Spleen (tissue), 11 donors: ENCODE results near the gene GOSR1. TPM values are rescaled to one million over a fixed set of nuclear protein-coding genes. Genes with fewer than 3 reads are reported as not detected.
"Not testable (repeated sequence)": the region's sequence is repeated elsewhere in the genome, so short reads cannot be mapped to it uniquely, and the experiment has no call there.

Experiments
- DNase-seq: peaks from one replicate; pipeline ENCODE4 v3.0.0-alpha.2; 2020
- H3K27ac ChIP-seq, 8 donors: fragments of 200-600 bp; sonication (generic) in 7 of 8; 1 replicate in 4 of 8; 2 replicates in 4 of 8; pipeline versions ENCODE4 v1.5.0 to v1.8.0; 2016 to 2021; ENCODE audit warnings: inconsistent platforms in 4 of 8, mild to moderate bottlenecking in 4 of 8, moderate library complexity in 1 of 8
- H3K27me3 ChIP-seq, 7 donors: fragments of 200-600 bp; sonication (generic) in 6 of 7; replicated peaks in 1 of 7; 1 replicate in 4 of 7; 2 replicates in 3 of 7; pipeline versions ENCODE4 v1.5.0 to v1.8.0; 2016 to 2021; ENCODE audit warnings: inconsistent platforms in 3 of 7, mild to moderate bottlenecking in 1 of 7
- H3K36me3 ChIP-seq, 6 donors: fragments of 200-600 bp; sonication (generic) in 5 of 6; 1 replicate in 4 of 6; 2 replicates in 2 of 6; pipeline versions ENCODE4 v1.5.0 to v1.8.0; 2016 to 2021; ENCODE audit warnings: inconsistent platforms in 2 of 6
- H3K4me1 ChIP-seq, 6 donors: fragments of 200-600 bp; sonication (generic) in 5 of 6; 1 replicate in 3 of 6; 2 replicates in 3 of 6; pipeline versions ENCODE4 v1.5.0 to v1.8.0; 2016 to 2021; ENCODE audit warnings: inconsistent platforms in 3 of 6
- H3K4me3 ChIP-seq, 8 donors: fragments of 200-600 bp; sonication (generic) in 7 of 8; 1 replicate in 4 of 8; 2 replicates in 4 of 8; pipeline versions ENCODE4 v1.5.0 to v1.8.0; 2016 to 2021; ENCODE audit warnings: inconsistent platforms in 4 of 8, mild to moderate bottlenecking in 4 of 8, moderate library complexity in 2 of 8
- H3K9me3 ChIP-seq, 8 donors: fragments of 200-600 bp; sonication (generic) in 7 of 8; 1 replicate in 4 of 8; 2 replicates in 4 of 8; pipeline versions ENCODE4 v1.5.0 to v1.8.0; 2016 to 2021; ENCODE audit warnings: inconsistent platforms in 4 of 8
- POLR2A ChIP-seq, 3 donors: fragments of 450-650 bp; IDR thresholded peaks; one replicate each; pipeline ENCODE4 v1.5.1; 2017; ENCODE audit warnings: antibody characterized with exemption in 3 of 3, mild to moderate bottlenecking in 1 of 3
- POLR2AphosphoS5 ChIP-seq, 3 donors: sonication (generic); formaldehyde crosslinking; IDR thresholded peaks; one replicate each; pipeline ENCODE4 v1.5.1; 2017; ENCODE audit warnings: antibody characterized with exemption in 3 of 3
- WGBS, 5 donors: extraction: QIAGEN DNeasy Blood & Tissue Kit in 3 of 5; methylation state at CpG; one replicate each; pipeline versions ENCODE4 v1.1.5 to v1.1.7; 2013 to 2018; 5-methylcytosine and 5-hydroxymethylcytosine counted together
- intact Hi-C: fragments of 100-400 bp; cut with DNase I; formaldehyde crosslinking; loops from one replicate; pipeline ENCODE4 v1.15.0; 2023; ENCODE audit warnings: low total_unique reads
- polyA plus RNA-seq, 3 donors: library from polyadenylated mRNA; stranded (reverse); fragments of 200-250 nt; gene quantifications; one replicate each; pipeline ENCODE4 v1.2.1, GENCODE V29; 2013
- total RNA-seq, 7 donors: library from RNA; depleted of rRNA in 3 of 7; stranded (reverse); fragments of >200 nt in 3 of 7; fragmentation: NEBNext Ultra II Directional in 4 of 7; extraction: Animal tissue kit (Norgen Biotek cat#: 25700) in 4 of 7; gene quantifications; one replicate each; pipeline versions ENCODE4 v1.1.0 to v1.2.1, GENCODE V29; 2016 to 2021
- TF ChIP-seq, protein P1 (sequence below), 11 experiments: fragments of 200-600 bp in 7 of 11; fragments of 450-650 bp in 4 of 11; sonication (generic) in 4 of 11; IDR thresholded peaks in 8 of 11; conservative IDR thresholded peaks in 3 of 11; 1 replicate in 7 of 11; 2 replicates in 4 of 11; pipeline versions ENCODE4 v1.4.0 to v1.8.0; 2016 to 2021; ENCODE audit warnings: antibody characterized with exemption in 11 of 11, inconsistent platforms in 4 of 11, mild to moderate bottlenecking in 1 of 11
- donor health status: healthy with polysubstance abuse.
- donor health status: DM: no; HTN: no; CAD: no; lungs with moderate emphysema.
- donor health status: DM: no; HTN: no; CAD: no.
- donor health status: Bipolar disorder and iron deficiency.
- donor health status: healthy.
- donor health status: DM: no; HTN: no; CAD: no.
- donor health status: DM: yes; HTN: yes; CAD: no.

GOSR1 gene
- total and polyA plus RNA-seq, 10 donors = 10.8 to 56.6 (median 48.4) TPM

DNA sequence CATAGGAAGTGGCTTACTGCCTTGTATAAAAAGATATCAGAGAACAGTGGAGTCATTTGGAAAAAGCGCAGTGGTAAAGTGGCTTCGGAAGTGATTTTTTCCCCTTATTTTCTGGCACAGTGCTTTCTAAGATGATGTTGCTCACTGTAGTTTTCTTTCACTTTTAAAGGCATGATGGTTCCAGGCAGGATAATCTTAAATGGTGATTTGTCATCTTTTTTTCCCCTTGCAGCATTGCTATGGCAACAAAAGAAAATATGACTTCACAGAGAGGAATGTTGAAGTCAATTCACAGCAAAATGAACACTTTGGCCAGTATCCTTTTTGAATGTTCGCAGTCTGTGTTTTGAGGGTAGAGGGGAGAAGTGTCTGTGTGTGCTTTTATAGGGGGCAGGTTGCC is 42.5 kb downstream of the GOSR1 start:
- H3K4me1 ChIP-seq = peaks cover 0 to 14% (median 3%) of the 10 kb centered on the region in 6 donors
- H3K9me3 ChIP-seq = no peaks in the 10 kb centered on the region
- peak overlapping the region in 7 of 8 donors; percentile 7 to 56 (median 28) for H3K27ac ChIP-seq
- H3K36me3 ChIP-seq = peaks cover 0 to 100% (median 36%) of the 10 kb centered on the region in 6 donors
- TF ChIP-seq POLR2A (IDR thresholded peaks at IDR 0.05) = no peak
- TF ChIP-seq, protein P1, sequence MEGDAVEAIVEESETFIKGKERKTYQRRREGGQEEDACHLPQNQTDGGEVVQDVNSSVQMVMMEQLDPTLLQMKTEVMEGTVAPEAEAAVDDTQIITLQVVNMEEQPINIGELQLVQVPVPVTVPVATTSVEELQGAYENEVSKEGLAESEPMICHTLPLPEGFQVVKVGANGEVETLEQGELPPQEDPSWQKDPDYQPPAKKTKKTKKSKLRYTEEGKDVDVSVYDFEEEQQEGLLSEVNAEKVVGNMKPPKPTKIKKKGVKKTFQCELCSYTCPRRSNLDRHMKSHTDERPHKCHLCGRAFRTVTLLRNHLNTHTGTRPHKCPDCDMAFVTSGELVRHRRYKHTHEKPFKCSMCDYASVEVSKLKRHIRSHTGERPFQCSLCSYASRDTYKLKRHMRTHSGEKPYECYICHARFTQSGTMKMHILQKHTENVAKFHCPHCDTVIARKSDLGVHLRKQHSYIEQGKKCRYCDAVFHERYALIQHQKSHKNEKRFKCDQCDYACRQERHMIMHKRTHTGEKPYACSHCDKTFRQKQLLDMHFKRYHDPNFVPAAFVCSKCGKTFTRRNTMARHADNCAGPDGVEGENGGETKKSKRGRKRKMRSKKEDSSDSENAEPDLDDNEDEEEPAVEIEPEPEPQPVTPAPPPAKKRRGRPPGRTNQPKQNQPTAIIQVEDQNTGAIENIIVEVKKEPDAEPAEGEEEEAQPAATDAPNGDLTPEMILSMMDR (IDR thresholded peaks at IDR 0.05 in 8 of 11, conservative IDR thresholded peaks at IDR 0.05 in 3 of 11) = no peak
- TF ChIP-seq POLR2AphosphoS5 (IDR thresholded peaks at IDR 0.05) = no peak
- 79 to 90% (median 84%) methylated on average over 3 of the region's 3 CpGs for WGBS, 5 donors
- no peak for DNase-seq
- H3K4me3 ChIP-seq = no peak overlapping the region
- intact Hi-C loops = no loop called here
- no peaks in the 10 kb centered on the region for H3K27me3 ChIP-seq

DNA sequence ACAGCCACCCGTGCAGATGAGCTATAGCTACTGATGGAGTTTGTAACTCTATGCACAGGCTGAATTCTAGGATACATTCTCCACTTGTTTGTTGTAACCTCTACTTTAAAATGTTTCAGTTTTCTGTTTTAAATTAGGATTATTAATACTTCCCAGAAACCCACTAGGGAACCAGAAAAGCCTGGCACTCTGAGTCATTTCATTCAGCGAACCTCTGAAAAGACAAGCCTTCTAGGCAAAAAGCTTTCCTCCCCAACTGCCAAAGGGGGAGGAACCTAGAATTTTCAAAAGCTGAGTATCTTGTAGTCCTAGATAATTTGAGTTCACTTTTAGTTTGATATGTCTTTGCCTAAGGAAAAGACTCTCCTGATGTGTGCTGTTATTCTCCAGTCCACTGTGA is 43.2 kb downstream of the GOSR1 start:
- TF ChIP-seq POLR2AphosphoS5 (IDR thresholded peaks at IDR 0.05) (no peak), POLR2A (IDR thresholded peaks at IDR 0.05) (no peak)
- TF ChIP-seq, protein P1 (IDR thresholded peaks at IDR 0.05 in 8 of 11, conservative IDR thresholded peaks at IDR 0.05 in 3 of 11) = no peak
- H3K27me3 ChIP-seq = no peaks in the 10 kb centered on the region
- peak overlapping the region in 6 of 8 donors; percentile 9 to 49 (median 34) for H3K27ac ChIP-seq
- no peak overlapping the region for H3K4me3 ChIP-seq
- no peak for DNase-seq
- intact Hi-C loops = no loop called here
- H3K4me1 ChIP-seq = peaks cover 0 to 14% (median 3%) of the 10 kb centered on the region in 6 donors
- H3K36me3 ChIP-seq = peaks cover 0 to 97% (median 36%) of the 10 kb centered on the region in 6 donors
- no peaks in the 10 kb centered on the region for H3K9me3 ChIP-seq
- WGBS, 5 donors = 59 to 81% (median 71%) methylated on average over 2 of the region's 2 CpGs

DNA sequence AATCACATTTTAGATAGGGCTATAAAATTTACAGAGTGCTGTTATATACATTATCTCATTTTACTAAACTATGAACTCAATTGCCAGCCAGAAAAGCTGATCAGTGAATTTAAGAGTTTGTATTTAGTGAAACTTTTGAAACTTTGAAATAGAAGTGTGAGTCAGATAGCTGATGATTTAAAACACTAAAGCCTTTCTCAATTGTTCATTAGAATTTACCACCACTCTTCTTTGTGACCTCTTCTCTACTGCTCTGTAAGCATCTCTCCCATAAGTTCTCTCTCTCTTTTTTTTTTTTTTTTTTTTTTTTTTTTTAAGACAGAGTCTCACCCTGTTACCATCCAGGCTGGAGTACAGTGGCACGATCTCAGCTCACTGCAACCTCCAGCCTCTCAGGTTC is 43.7 kb downstream of the GOSR1 start:
- 91 to 100% (median 95%) methylated on average over 1 of the region's 1 CpG for WGBS, 5 donors
- H3K4me1 ChIP-seq = peaks cover 0 to 14% (median 3%) of the 10 kb centered on the region in 6 donors
- H3K36me3 ChIP-seq = peaks cover 0 to 92% (median 36%) of the 10 kb centered on the region in 6 donors
- no peaks in the 10 kb centered on the region for H3K27me3 ChIP-seq
- H3K9me3 ChIP-seq = no peaks in the 10 kb centered on the region
- intact Hi-C loops = no loop called here
- H3K4me3 ChIP-seq = no peak overlapping the region
- TF ChIP-seq, protein P1 (IDR thresholded peaks at IDR 0.05 in 8 of 11, conservative IDR thresholded peaks at IDR 0.05 in 3 of 11) = no peak
- TF ChIP-seq POLR2A (IDR thresholded peaks at IDR 0.05) = no peak
- no peak for TF ChIP-seq POLR2AphosphoS5 (IDR thresholded peaks at IDR 0.05)
- H3K27ac ChIP-seq = peak overlapping the region in 3 of 8 donors; percentile 9 to 49 (median 47)
- DNase-seq = no peak

DNA sequence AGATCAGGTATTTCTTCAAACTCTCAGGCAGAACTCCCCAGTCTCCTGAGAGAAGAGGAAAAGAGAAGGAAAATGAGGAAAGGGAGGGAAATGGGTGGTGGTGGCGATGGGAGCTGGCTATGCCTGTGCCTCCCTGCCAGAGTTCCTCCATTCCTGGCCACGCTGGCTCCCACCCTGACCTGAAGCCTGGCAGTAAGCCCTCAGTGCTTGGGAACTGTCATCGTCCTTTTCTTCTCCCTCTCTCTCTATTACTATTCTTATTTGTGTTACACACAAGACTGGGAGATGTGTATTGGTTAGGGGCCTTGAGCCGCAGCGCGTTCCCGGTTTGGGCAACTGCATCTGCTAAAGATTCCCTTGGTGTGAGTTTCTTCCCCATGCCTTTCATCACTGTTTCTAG is 44.6 kb downstream of the GOSR1 start:
- Histone ChIP-seq H3K36me3 (peaks cover 0 to 83% (median 34%) of the 10 kb centered on the region in 6 donors), H3K27me3 (no peaks in the 10 kb centered on the region), H3K27ac (no peak overlapping the region), H3K9me3 (no peaks in the 10 kb centered on the region), H3K4me3 (no peak overlapping the region), H3K4me1 (peaks cover 0 to 14% (median 3%) of the 10 kb centered on the region in 6 donors)
- TF ChIP-seq POLR2AphosphoS5 (IDR thresholded peaks at IDR 0.05) = no peak
- TF ChIP-seq, protein P1 (IDR thresholded peaks at IDR 0.05 in 8 of 11, conservative IDR thresholded peaks at IDR 0.05 in 3 of 11) = no peak
- TF ChIP-seq POLR2A (IDR thresholded peaks at IDR 0.05) = no peak
- WGBS, 5 donors = 89 to 98% (median 97%) methylated on average over 7 of the region's 7 CpGs
- DNase-seq = no peak
- intact Hi-C loops = no loop called here

GRCh38 chr17:30523236-30523635 is 46.0 kb downstream of the GOSR1 start:
- DNase-seq, H3K27ac ChIP-seq, intact Hi-C loops, H3K4me1 ChIP-seq, H3K9me3 ChIP-seq, H3K27me3 ChIP-seq, H3K4me3 ChIP-seq: not testable (repeated sequence)
- WGBS, 5 donors = 92 to 98% (median 96%) methylated on average over 14 to 34 of the region's 35 CpGs
- H3K36me3 ChIP-seq = peaks cover 0 to 69% (median 33%) of the 10 kb centered on the region in 6 donors
